AG04449 (cell line): ENCODE data around the gene VRK2.
"Not testable (repeated sequence)": the region's sequence is repeated elsewhere in the genome, so short reads cannot be mapped to it uniquely, and the experiment has no call there.

Source experiments
- CTCF ChIA-PET: fragments of 350-600 bp; formaldehyde crosslinking; extraction: SDS; loops from one replicate; lab custom pipeline; 2021; ENCODE audit warnings: antibody characterized with exemption; lab: Yijun Ruan, JAX
- POLR2A ChIA-PET: fragments of 400-600, 350-600 bp; formaldehyde crosslinking; extraction: SDS; loops from one replicate; lab custom pipeline; 2020; ENCODE audit warnings: antibody characterized with exemption, inconsistent platforms; lab: Yijun Ruan, JAX
- DNase-seq: peaks from one replicate; pipeline ENCODE4 v3.0.0-alpha.2; 2010; ENCODE audit warnings: low read depth, low spot score
- H3K4me3 ChIP-seq: 2 replicates; pipeline ENCODE4 v1.5.1; 2011; ENCODE audit warnings: low read depth, mild to moderate bottlenecking, control low read depth, low read length
- CTCF ChIP-seq: IDR thresholded peaks from one replicate; pipeline ENCODE4 v1.5.1; 2011; ENCODE audit warnings: mild to moderate bottlenecking, moderate library complexity, low read length, control low read depth, inconsistent platforms; ENCODE audit not compliant: insufficient read depth; ENCODE audit errors: missing control alignments

VRK2 gene

GRCh38 chr2:58081000-58081399 is 34.4 kb downstream of the VRK2 start:
- POLR2A ChIA-PET = no interaction called here
- TF ChIP-seq CTCF = no peak
- CTCF ChIA-PET = no interaction called here

DNA sequence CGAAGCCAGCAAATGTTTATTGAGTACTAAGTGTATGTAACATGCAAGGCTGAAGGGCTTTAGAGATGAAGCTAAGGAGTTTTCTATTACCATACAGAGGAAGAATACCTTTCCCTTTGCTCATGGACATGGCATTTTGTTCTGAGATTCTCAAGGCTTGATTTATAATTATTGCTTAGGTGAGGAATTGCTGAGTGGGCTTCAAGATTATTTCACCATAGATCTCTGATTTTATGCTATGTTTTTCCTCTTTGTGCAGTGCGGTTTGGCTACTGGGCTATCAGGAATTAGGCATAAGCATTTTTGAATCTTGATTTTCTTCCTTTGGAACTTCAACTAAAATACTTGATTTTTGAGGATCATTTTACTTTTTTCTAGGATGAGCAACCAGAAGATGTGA is 42.5 kb downstream of the VRK2 start:
- H3K4me3 ChIP-seq = no peak overlapping the region
- POLR2A ChIA-PET = no interaction called here
- TF ChIP-seq CTCF = no peak
- CTCF ChIA-PET = no interaction called here
- DNase-seq = no peak

More at GRCh38 chr2:58081000-58081399, 34.4 kb downstream of the VRK2 start:
- no peak overlapping the region for H3K4me3 ChIP-seq
- DNase-seq = no peak

- DNase-seq, CTCF ChIA-PET, H3K4me3 ChIP-seq, POLR2A ChIA-PET: not testable (repeated sequence)
Measured at GRCh38 chr2:58092772-58093171, 46.2 kb downstream of the VRK2 start.

DNA sequence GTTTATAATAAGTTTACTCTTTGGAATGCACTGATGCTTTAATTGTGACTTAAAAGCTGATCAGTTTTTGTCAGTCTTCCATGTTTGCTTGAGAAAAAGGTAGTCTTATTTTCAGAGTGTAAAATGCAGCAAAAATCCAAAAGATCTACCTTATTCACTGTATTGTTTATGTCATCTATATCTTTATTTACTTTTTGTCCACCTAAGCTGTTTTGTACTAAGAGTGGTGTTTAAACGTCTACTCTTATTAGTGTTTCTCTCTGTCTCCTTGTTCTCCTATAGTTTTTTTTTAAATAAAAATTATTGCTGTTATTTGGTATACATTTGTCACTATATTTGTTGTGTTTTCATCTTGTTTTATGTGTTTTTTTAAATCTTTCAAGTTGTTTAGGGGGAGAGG is 50.4 kb downstream of the VRK2 start:
- ChIA-PET POLR2A (no interaction called here), CTCF (no interaction called here)
- no peak for TF ChIP-seq CTCF
- DNase-seq = no peak
- H3K4me3 ChIP-seq = no peak overlapping the region

DNA sequence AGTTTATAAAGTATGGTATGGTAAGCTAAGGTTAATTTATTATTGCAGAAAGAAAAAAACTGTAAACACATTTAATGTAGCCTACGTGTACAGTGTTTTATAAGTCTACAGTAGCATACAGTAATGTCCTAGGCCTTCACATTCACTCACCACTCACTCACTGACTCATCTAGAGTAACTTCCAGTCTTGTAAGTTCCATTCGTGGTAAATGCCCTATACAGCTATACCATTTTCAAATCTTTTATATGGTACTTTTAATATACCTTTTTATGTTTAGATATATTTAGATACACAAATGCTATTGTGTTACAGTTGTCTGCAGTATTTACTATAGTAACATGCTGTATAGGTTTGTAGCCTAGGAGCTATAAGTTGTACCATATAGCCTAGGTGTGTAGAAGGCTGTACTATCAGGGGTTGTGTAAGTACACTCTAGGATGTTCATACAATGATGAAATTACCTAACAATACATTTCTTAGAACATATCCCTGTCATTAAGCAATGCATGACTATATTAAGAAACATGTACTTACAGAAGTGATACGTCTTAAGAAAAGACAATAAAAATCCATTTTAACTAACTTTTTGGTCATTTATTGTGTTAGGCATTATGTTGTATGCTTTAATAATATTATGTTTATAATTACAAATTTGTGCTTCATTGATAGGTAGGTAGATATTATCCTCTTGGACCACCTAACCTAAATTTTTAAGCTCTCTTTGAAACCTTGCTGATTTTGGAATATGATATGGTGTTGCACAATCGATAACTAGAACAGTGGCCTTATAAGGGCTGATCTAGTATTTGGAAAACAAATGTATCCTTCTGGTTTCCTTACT is 51.9 kb downstream of the VRK2 start:
- POLR2A ChIA-PET = interaction anchor here (2.3 kb wide), 1 partner anchor 9 kb away, joined by 7 read pairs; no protein-coding TSS in a partner anchor
- CTCF ChIA-PET = no interaction called here
- no peak overlapping the region for H3K4me3 ChIP-seq
- TF ChIP-seq CTCF = no peak
- DNase-seq = peak; percentile 16

- DNase-seq = no peak
- H3K4me3 ChIP-seq = no peak overlapping the region
- no peak for TF ChIP-seq CTCF
- CTCF ChIA-PET = no interaction called here
- POLR2A ChIA-PET = interaction anchor here (2.3 kb wide), 1 partner anchor 9 kb away, joined by 7 read pairs; no protein-coding TSS in a partner anchor
Measured at GRCh38 chr2:58099096-58099769, 52.6 kb downstream of the VRK2 start.
